GM12878 (cell line): ENCODE results near the gene SKIC8. TPM values are rescaled to one million over a fixed set of nuclear protein-coding genes. Genes with fewer than 3 reads are reported as not detected.
A peak's percentile ranks its signal among the peaks of the same experiment; 100 is the strongest.

Source experiments
- ATAC-seq: fragments of 200-7000 bp; cut with Tn5 transposase; 3 replicates; pipeline ENCODE4 v1.9.1; 2020; ENCODE audit warnings: mild to moderate bottlenecking, moderate library complexity
- BruUV-seq: library from RNA; stranded (reverse); fragments of 400-500 nt; replicated peaks from 2 replicates; lab custom pipeline; 2021; lab: Mats Ljungman, UMichigan
- CTCF ChIA-PET: fragments of 300-600 bp; sonication (Branson Sonifier 250); formaldehyde crosslinking; extraction: SDS; loops from one replicate; lab custom pipeline; 2021; ENCODE audit warnings: inconsistent platforms; lab: Yijun Ruan, JAX
- POLR2A ChIA-PET: fragments of 350-600 bp; formaldehyde crosslinking; extraction: SDS; loops from one replicate; lab custom pipeline; 2021; ENCODE audit warnings: inconsistent platforms; lab: Charles Lee
- RAD21 ChIA-PET: fragments of 300-600 bp; sonication (Branson Sonifier 250); formaldehyde crosslinking; loops from one replicate; lab custom pipeline; 2023; ENCODE audit warnings: antibody characterized with exemption; ENCODE audit not compliant: unreplicated experiment; lab: Charles Lee
- SMC1A ChIA-PET: fragments of 300-600 bp; sonication (Branson Sonifier 250); formaldehyde crosslinking; loops from one replicate; lab custom pipeline; 2023; ENCODE audit not compliant: unreplicated experiment, uncharacterized antibody; lab: Charles Lee
- DNase-seq: peaks from one replicate; pipeline ENCODE4 v3.0.0-alpha.2; 2011; ENCODE audit warnings: low read depth, low spot score
- FAIRE-seq: peaks from 3 replicates; lab custom pipeline; 2011; peaks lifted over from hg19 to GRCh38; lab: Jason Lieb, UNC
- H2AFZ ChIP-seq: 2 replicates; pipeline ENCODE4 v1.6.0; 2011; ENCODE audit warnings: low read depth, low read length, control low read depth; ENCODE audit not compliant: control insufficient read depth
- H3K27ac ChIP-seq: 2 replicates; pipeline ENCODE4 v1.5.1; 2011; ENCODE audit warnings: control low read depth; ENCODE audit not compliant: control insufficient read depth, insufficient read depth
- H3K27me3 ChIP-seq, 2 experiments: replicated peaks in 1 of 2; 2 replicates each; pipeline versions ENCODE4 v1.6.0 to v1.6.1; 2011; ENCODE audit warnings: low read length in 1 of 2; ENCODE audit not compliant: control insufficient read depth in 2 of 2, insufficient read depth in 2 of 2
- H3K36me3 ChIP-seq, 2 experiments: 2 replicates each; pipeline ENCODE4 v1.5.1; 2011; ENCODE audit warnings: low read length in 1 of 2; ENCODE audit not compliant: control insufficient read depth in 2 of 2, insufficient read depth in 2 of 2
- H3K4me1 ChIP-seq: 2 replicates; pipeline ENCODE4 v1.6.1; 2011; ENCODE audit warnings: mild to moderate bottlenecking, low read length, moderate library complexity, mixed read lengths; ENCODE audit not compliant: control insufficient read depth, insufficient read depth
- H3K4me2 ChIP-seq: 2 replicates; pipeline ENCODE4 v1.6.0; 2011; ENCODE audit warnings: control low read depth; ENCODE audit not compliant: control insufficient read depth, insufficient read depth
- H3K4me3 ChIP-seq: fragments of 200-600 bp; sonication (generic); 2 replicates; pipeline ENCODE4 v1.5.1; 2016
- H3K79me2 ChIP-seq: 2 replicates; pipeline ENCODE4 v1.6.0; 2011; ENCODE audit warnings: low read length; ENCODE audit not compliant: control insufficient read depth, insufficient read depth
- H3K9ac ChIP-seq: 2 replicates; pipeline ENCODE4 v1.8.0; 2011; ENCODE audit warnings: low read length, control low read depth, mixed read lengths; ENCODE audit not compliant: control insufficient read depth, insufficient read depth
- H3K9me3 ChIP-seq: replicated peaks from 3 replicates; pipeline ENCODE4 v1.5.1; 2011; ENCODE audit warnings: mild to moderate bottlenecking, low read length; ENCODE audit not compliant: control insufficient read depth, insufficient read depth
- H4K20me1 ChIP-seq: 2 replicates; pipeline ENCODE4 v1.6.0; 2011; ENCODE audit not compliant: control insufficient read depth, insufficient read depth
- ATF7 ChIP-seq: fragments of 450-650 bp; IDR thresholded peaks from 2 replicates; pipeline ENCODE4 v1.6.1; 2016; ENCODE audit warnings: low read depth, mild to moderate bottlenecking
- BHLHE40 ChIP-seq, 2 experiments: fragments of 450-650 bp in 1 of 2; IDR thresholded peaks; 2 replicates each; pipeline ENCODE4 v1.6.1; 2011 to 2017; ENCODE audit warnings: low read depth in 2 of 2, borderline replicate concordance in 1 of 2, improper control_type of control experiment in 1 of 2, low read length in 1 of 2, mild to moderate bottlenecking in 1 of 2
- HCFC1 ChIP-seq: fragments of 150-350 bp; IDR thresholded peaks from 2 replicates; pipeline ENCODE4 v1.6.1; 2014; ENCODE audit warnings: low read length
- HDAC2 ChIP-seq: fragments of 200-600 bp; sonication (generic); IDR thresholded peaks from 2 replicates; pipeline ENCODE4 v1.6.1; 2017
- IKZF1 ChIP-seq: fragments of 450-650 bp; conservative IDR thresholded peaks from 2 replicates; pipeline ENCODE4 v1.6.1; 2017; ENCODE audit warnings: antibody characterized with exemption, mild to moderate bottlenecking
- IKZF2 ChIP-seq, 2 experiments: fragments of 450-650 bp; IDR thresholded peaks; 2 replicates each; pipeline ENCODE4 v1.6.1; 2017; ENCODE audit warnings: mild to moderate bottlenecking in 2 of 2, moderate library complexity in 2 of 2
- MLLT1 ChIP-seq: fragments of 450-650 bp; IDR thresholded peaks from 2 replicates; pipeline ENCODE4 v1.6.1; 2016; ENCODE audit warnings: mild to moderate bottlenecking
- MYB ChIP-seq: fragments of 150-350 bp; IDR thresholded peaks from 2 replicates; pipeline ENCODE4 v1.6.1; 2014; ENCODE audit warnings: mild to moderate bottlenecking, low read depth, low read length, borderline replicate concordance
- MYC ChIP-seq: IDR thresholded peaks from 2 replicates; pipeline ENCODE4 v1.6.1; 2011; ENCODE audit warnings: mild to moderate bottlenecking, low read length, moderate library complexity, inconsistent platforms; ENCODE audit not compliant: insufficient read depth, insufficient replicate concordance, insufficient read length, severe bottlenecking
- NFYB ChIP-seq: IDR thresholded peaks from 2 replicates; pipeline ENCODE4 v1.6.1; 2011; ENCODE audit warnings: low read depth, mild to moderate bottlenecking, low read length, improper control_type of control experiment, moderate library complexity; ENCODE audit not compliant: insufficient read depth
- PAX5 ChIP-seq: IDR thresholded peaks from 2 replicates; pipeline ENCODE4 v1.6.1; 2011; ENCODE audit warnings: low read depth, low read length, borderline replicate concordance
- PBX3 ChIP-seq: IDR thresholded peaks from 2 replicates; pipeline ENCODE4 v1.6.1; 2011; ENCODE audit warnings: mild to moderate bottlenecking, low read depth, low read length, moderate library complexity; ENCODE audit not compliant: insufficient replicate concordance
- POLR2AphosphoS2 ChIP-seq: IDR thresholded peaks from 2 replicates; pipeline ENCODE4 v1.6.1; 2011; ENCODE audit warnings: low read depth, mild to moderate bottlenecking, low read length, improper control_type of control experiment, moderate library complexity
- RB1 ChIP-seq: fragments of 450-650 bp; formaldehyde crosslinking; IDR thresholded peaks from 2 replicates; pipeline ENCODE4 v1.6.1; 2017; ENCODE audit warnings: mild to moderate bottlenecking, borderline replicate concordance
- RELB ChIP-seq: fragments of 450-650 bp; IDR thresholded peaks from 2 replicates; pipeline ENCODE4 v1.6.1; 2017; ENCODE audit warnings: low read depth, mild to moderate bottlenecking, moderate library complexity
- RUNX3 ChIP-seq: IDR thresholded peaks from 2 replicates; pipeline ENCODE4 v1.6.1; 2012; ENCODE audit warnings: low read length, inconsistent platforms
- TBL1XR1 ChIP-seq: IDR thresholded peaks from 2 replicates; pipeline ENCODE4 v1.6.1; 2012; ENCODE audit warnings: low read depth, low read length, improper control_type of control experiment
- TCF12 ChIP-seq: IDR thresholded peaks from 2 replicates; pipeline ENCODE4 v1.6.1; 2011; ENCODE audit warnings: low read depth, mild to moderate bottlenecking, low read length
- whole genome bisulfite sequencing: methylation state at CpG from one replicate; pipeline ENCODE4 v1.1.6; 2016; ENCODE audit warnings: low lambda C conversion rate; ENCODE audit not compliant: insufficient replicate concordance, insufficient coverage; ENCODE audit errors: missing lambda C conversion rate; 5-methylcytosine and 5-hydroxymethylcytosine counted together
- in situ Hi-C: fragments of 300-500 bp; cut with MboI; formaldehyde crosslinking; loops from 9 replicates; pipeline ENCODE4 v1.14.3; 2018; ENCODE audit warnings: mixed read lengths
- intact Hi-C: fragments of 100-400 bp; cut with micrococcal nuclease; formaldehyde crosslinking; loops from one replicate; pipeline ENCODE4 v1.14.2; 2022; ENCODE audit not compliant: unreplicated experiment
- polyA plus RNA-seq, 11 experiments: library from polyadenylated mRNA; depleted of rRNA in 4 of 11; unstranded in 6 of 11; stranded (reverse) in 5 of 11; fragments of >200 nt; fragmentation: Nextera tagmentation in 4 of 11; fragmentation: Illumina TruSeq in 1 of 11; extraction: Ambion mirVana in 4 of 11; extraction: Trizol in 1 of 11; gene quantifications; 1 replicate in 1 of 11; 2 replicates in 10 of 11; pipeline versions ENCODE4 v1.2.1 to v1.2.3, GENCODE V29; 2011 to 2016; ENCODE audit warnings: inconsistent platforms in 2 of 11, missing spikeins in 2 of 11, low read depth in 1 of 11
- total RNA-seq, 4 experiments: library from RNA; depleted of rRNA in 3 of 4; stranded (reverse); fragments of >200 nt in 3 of 4; fragmentation: Illumina TruSeq in 1 of 4; extraction: Trizol in 1 of 4; gene quantifications; 2 replicates each; pipeline versions ENCODE4 v1.2.1 to v1.2.3, GENCODE V29; 2013 to 2021

The SKIC8 gene
- total and polyA plus RNA-seq, 10 of the 15 experiments (the other 5 are each of a cell fraction or from before 2014, with no cell fraction given), result 57.0 to 288 (median 128) TPM

- POLR2A ChIA-PET, result no interaction called here
- Histone ChIP-seq H3K36me3 (no peaks in the 10 kb centered on the region), H3K9me3 (no peaks in the 10 kb centered on the region), H3K27ac (no peak overlapping the region), H3K4me3 (no peak overlapping the region), H3K27me3 (no peaks in the 10 kb centered on the region), H3K4me1 (no peaks in the 10 kb centered on the region; the same call in 1 of the 2 replicates), H3K79me2 (no peaks in the 10 kb centered on the region), H3K9ac (no peak overlapping the region), H3K4me2 (no peak overlapping the region), H2AFZ (peak overlapping the region; percentile 53), H4K20me1 (no peaks in the 10 kb centered on the region)
- BruUV-seq, result no TSS peak
- RAD21 ChIA-PET, result interaction anchor here (0.6 to 2.2 kb wide), 4 partner anchors 11 to 108 kb away, joined by 3 to 8 read pairs (median 5); no protein-coding TSS in a partner anchor
- no peak for DNase-seq
- 0 out of 2 replicates have a peak, but pooled peaks have one; percentile 34 for TF ChIP-seq IKZF1
- peak; percentile 14 to 37; a peak in 2 of 4 replicates for TF ChIP-seq IKZF2 (IDR thresholded peaks at IDR 0.05)
- no peak for TF ChIP-seq HDAC2
- TF ChIP-seq MLLT1, result 0 out of 2 replicates have a peak, but pooled peaks have one; percentile 38
- TF ChIP-seq BHLHE40 (IDR thresholded peaks at IDR 0.05; ENCODE audit: borderline replicate concordance in 1 of 2, low read depth in 2 of 2, low read length in 1 of 2), result peak in 1 of 2 experiments; percentile 27; a peak in 1 of 4 replicates
- TF ChIP-seq HCFC1, result no peak
- no peak for TF ChIP-seq POLR2AphosphoS2
- no peak for TF ChIP-seq ATF7
- TF ChIP-seq MYC, result no peak
- TF ChIP-seq PBX3, result peak; percentile 18
- 0 out of 2 replicates have a peak, but pooled peaks have one; percentile 25 for TF ChIP-seq RB1
- TF ChIP-seq TCF12, result peak; percentile 63; the same call in 1 of the 2 replicates
- TF ChIP-seq TBL1XR1, result no peak
- no peak for TF ChIP-seq NFYB
- peak; percentile 25; the same call in 1 of the 2 replicates for TF ChIP-seq RUNX3
- no peak for TF ChIP-seq PAX5
- 0 out of 2 replicates have a peak, but pooled peaks have one; percentile 9 for TF ChIP-seq RELB
- TF ChIP-seq MYB, result no peak
- FAIRE-seq, result no peak
- CTCF ChIA-PET, result interaction anchor here (0.7 to 2.3 kb wide), 9 partner anchors 7 to 121 kb away, joined by 3 to 14 read pairs (median 4); partner anchors contain the start of genes IREB2 and SKIC8
- intact Hi-C loops (no loop called here), in situ Hi-C loops (loop anchor here (10.0 kb wide), 1 partner anchor 98 kb away; no protein-coding TSS in a partner anchor)
- WGBS, result 31% methylated on average over 17 of the region's 17 CpGs
- SMC1A ChIA-PET, result interaction anchor here (1.2 to 3.5 kb wide), 3 partner anchors 41 to 106 kb away, joined by 3 to 10 read pairs (median 4); no protein-coding TSS in a partner anchor
- peak; percentile 80 for ATAC-seq
These were observed 17.1 kb upstream of the SKIC8 start for GRCh38 chr15:78316283-78317083.
